Progenitor cell of endocrine pancreas (in vitro differentiated cells): ENCODE measurements around the gene MAFF. TPM values are rescaled to one million over a fixed set of nuclear protein-coding genes. Genes with fewer than 3 reads are reported as not detected.

Experiments used
- DNase-seq: peaks from one replicate; pipeline ENCODE4 v3.0.0; 2021; ENCODE audit warnings: low spot score; ENCODE audit not compliant: unreplicated experiment
- H3K27ac Mint-ChIP-seq: 2 replicates; pipeline ENCODE4 v1.8.0; 2021; ENCODE audit warnings: mild to moderate bottlenecking, moderate library complexity, mixed read lengths
- H3K27me3 Mint-ChIP-seq: 2 replicates; pipeline ENCODE4 v1.8.0; 2021; ENCODE audit warnings: mixed read lengths
- H3K36me3 Mint-ChIP-seq: 2 replicates; pipeline ENCODE4 v1.8.0; 2022; ENCODE audit warnings: mixed read lengths; ENCODE audit not compliant: insufficient read depth
- H3K4me1 Mint-ChIP-seq: 2 replicates; pipeline ENCODE4 v1.8.0; 2021; ENCODE audit warnings: low read depth, mixed read lengths
- H3K4me3 Mint-ChIP-seq: 2 replicates; pipeline ENCODE4 v1.8.0; 2021; ENCODE audit warnings: low read depth, mild to moderate bottlenecking, moderate library complexity, mixed read lengths
- H3K9me3 Mint-ChIP-seq: 2 replicates; pipeline ENCODE4 v1.8.0; 2021; ENCODE audit warnings: low read depth, mixed read lengths
- CTCF ChIP-seq: fragments of 200-600 bp; sonication (generic); IDR thresholded peaks from one replicate; pipeline ENCODE4 v1.5.0; 2021; ENCODE audit warnings: antibody characterized with exemption, mild to moderate bottlenecking; ENCODE audit not compliant: unreplicated experiment
- total RNA-seq: library from RNA; stranded (reverse); gene quantifications from 2 replicates; pipeline ENCODE4 v1.2.1, GENCODE V29; 2021

MAFF gene
- total RNA-seq, 1 donor from 2014 or later, result 8.4 TPM

GRCh38 chr22:38180841-38181452 is 20.8 kb upstream of the MAFF start:
- TF ChIP-seq CTCF, result no peak
- peak overlapping the region; percentile 98 for H3K27ac Mint-ChIP-seq

GRCh38 chr22:38181453-38182200 is 20.2 kb upstream of the MAFF start, which contains the start of gene PLA2G6:
TSS of gene PLA2G6 (minus strand) at chr22:38181830. CDS start at chr22:38169426, 12,404 bp downstream.
- Mint-ChIP-seq H3K27ac (peak within 1 kb of the TSS; percentile 98), H3K4me3 (peak within 1 kb of the TSS; percentile 96), H3K9me3 (no peaks in the 10 kb centered on the region), H3K4me1 (peaks cover 37% of the 10 kb centered on the region), H3K27me3 (no peaks in the 10 kb centered on the region), H3K36me3 (no peaks in the 10 kb centered on the region)
- TF ChIP-seq CTCF, result no peak
- peak; percentile 99 for DNase-seq

More at GRCh38 chr22:38180841-38181452, 20.8 kb upstream of the MAFF start:
- H3K27me3 Mint-ChIP-seq, result no peaks in the 10 kb centered on the region
- no peak for DNase-seq
- peak overlapping the region; percentile 96 for H3K4me3 Mint-ChIP-seq
- H3K4me1 Mint-ChIP-seq, result peaks cover 33% of the 10 kb centered on the region
- H3K9me3 Mint-ChIP-seq, result no peaks in the 10 kb centered on the region
- no peaks in the 10 kb centered on the region for H3K36me3 Mint-ChIP-seq

GRCh38 chr22:38184788-38185187 is 17.0 kb upstream of the MAFF start:
- H3K27ac Mint-ChIP-seq, result no peak overlapping the region
- H3K4me1 Mint-ChIP-seq, result peaks cover 35% of the 10 kb centered on the region
- no peaks in the 10 kb centered on the region for H3K36me3 Mint-ChIP-seq
- DNase-seq, result no peak
- no peak overlapping the region for H3K4me3 Mint-ChIP-seq
- no peaks in the 10 kb centered on the region for H3K9me3 Mint-ChIP-seq
- H3K27me3 Mint-ChIP-seq, result no peaks in the 10 kb centered on the region
- no peak for TF ChIP-seq CTCF

GRCh38 chr22:38186429-38186828 is 15.4 kb upstream of the MAFF start:
- Mint-ChIP-seq H3K36me3 (no peaks in the 10 kb centered on the region), H3K9me3 (no peaks in the 10 kb centered on the region), H3K4me1 (peaks cover 19% of the 10 kb centered on the region), H3K27ac (peak overlapping the region; percentile 2), H3K27me3 (no peaks in the 10 kb centered on the region), H3K4me3 (no peak overlapping the region)
- no peak for TF ChIP-seq CTCF
- no peak for DNase-seq

- no peak for TF ChIP-seq CTCF
- peaks cover 14% of the 10 kb centered on the region for H3K4me1 Mint-ChIP-seq
- H3K27ac Mint-ChIP-seq, result peak overlapping the region; percentile 88
- no peaks in the 10 kb centered on the region for H3K36me3 Mint-ChIP-seq
- peaks cover 2% of the 10 kb centered on the region for H3K27me3 Mint-ChIP-seq
- H3K4me3 Mint-ChIP-seq, result no peak overlapping the region
- no peaks in the 10 kb centered on the region for H3K9me3 Mint-ChIP-seq
- DNase-seq, result no peak
These were observed 14.2 kb upstream of the MAFF start for GRCh38 chr22:38187413-38188212.
